ENCODE data around the gene CEP128.

CEP128 gene

GRCh38 chr14:80699861-80700260, 241.7 kb downstream of the CEP128 start:
- DNase-seq (ENCODE audit: low read depth, low spot score), result no peak
- H3K27ac ChIP-seq, result no peak overlapping the region

DNA sequence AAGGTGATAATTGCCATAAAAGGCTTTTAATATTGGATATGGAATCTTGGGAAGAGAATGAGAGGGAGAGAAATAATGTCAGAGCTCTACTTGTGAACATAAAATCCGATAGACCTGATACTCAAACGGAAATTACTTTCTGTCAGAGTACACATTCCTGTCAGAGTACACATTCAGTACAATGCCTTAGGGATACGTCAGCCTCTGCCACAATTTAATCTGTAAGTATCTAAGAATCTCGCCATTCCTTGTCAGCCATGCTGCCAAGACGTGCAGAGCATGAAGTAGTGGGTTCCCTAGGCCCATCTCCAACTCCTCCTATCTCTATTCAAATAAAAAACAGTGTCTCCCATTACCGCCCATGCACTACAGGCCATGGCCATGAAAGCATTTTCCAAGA, 242.6 kb downstream of the CEP128 start:
- no peak for DNase-seq (ENCODE audit: low read depth, low spot score)
- no peak overlapping the region for H3K27ac ChIP-seq

GRCh38 chr14:80695869-80696268, 245.7 kb downstream of the CEP128 start:
- DNase-seq (ENCODE audit: low read depth, low spot score), result no peak
- no peak overlapping the region for H3K27ac ChIP-seq

GRCh38 chr14:80692903-80693302, 248.6 kb downstream of the CEP128 start:
- no peak for DNase-seq (ENCODE audit: low read depth, low spot score)
- no peak overlapping the region for H3K27ac ChIP-seq

DNA sequence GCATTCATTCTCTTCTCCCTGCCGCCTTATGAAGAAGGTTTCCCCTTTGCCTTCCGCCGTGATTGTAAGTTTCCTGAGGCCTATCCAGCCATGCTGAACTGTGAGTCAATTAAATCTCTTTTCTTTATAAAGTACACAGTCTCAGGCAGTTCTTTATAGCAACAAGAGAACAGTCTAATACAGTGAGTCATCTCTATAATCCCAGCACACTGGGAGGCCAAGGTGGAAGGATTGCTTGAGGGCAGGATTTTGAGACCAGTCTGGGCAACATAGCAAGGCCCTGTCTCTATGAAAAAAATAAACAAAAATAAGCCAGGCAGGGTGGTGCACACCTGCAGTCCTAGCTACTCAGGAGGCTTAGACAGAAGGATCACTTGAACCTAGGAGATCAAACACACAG, 259.9 kb downstream of the CEP128 start:
- H3K27ac ChIP-seq, result no peak overlapping the region
- no peak for DNase-seq (ENCODE audit: low read depth, low spot score)

DNA sequence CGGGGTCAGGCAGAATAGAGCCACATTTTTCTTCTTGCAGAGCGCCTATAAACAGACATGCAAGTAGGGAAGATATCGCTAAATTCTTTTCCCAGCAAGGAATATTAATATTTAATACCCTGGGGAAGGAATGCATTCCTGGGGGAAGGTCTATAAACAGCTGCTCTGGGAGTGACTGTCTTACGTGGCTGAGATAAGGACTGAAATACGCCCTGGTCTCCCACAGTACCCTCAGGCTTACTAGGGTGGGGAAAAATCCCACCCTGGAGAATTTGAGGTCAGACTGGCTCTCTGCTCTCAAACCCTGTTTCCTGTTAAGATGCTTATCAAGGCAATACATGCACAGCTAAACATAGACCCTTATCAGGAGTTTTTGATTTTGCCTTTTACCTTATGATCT, 262.3 kb downstream of the CEP128 start:
- DNase-seq (ENCODE audit: low read depth, low spot score), result no peak
- H3K27ac ChIP-seq, result no peak overlapping the region

DNA sequence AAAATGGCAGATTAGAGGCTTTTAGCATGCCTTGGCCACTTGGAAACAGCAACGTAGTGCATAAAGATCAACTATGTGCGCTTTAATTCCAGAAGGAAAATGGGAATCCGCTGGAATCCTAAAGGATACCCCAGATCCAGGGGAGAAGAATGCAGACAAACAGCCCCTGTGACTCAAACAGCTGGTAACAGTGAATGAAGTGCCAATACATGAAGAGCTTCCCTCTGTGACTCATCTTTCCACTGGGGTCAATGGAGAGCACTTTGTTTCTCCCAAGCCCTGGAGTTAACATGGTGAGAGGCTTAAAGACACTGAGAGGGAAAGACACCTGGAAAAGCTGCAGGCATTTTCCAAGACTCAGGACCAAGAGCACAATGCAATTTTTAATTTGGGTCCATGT, 263.1 kb downstream of the CEP128 start:
- no peak overlapping the region for H3K27ac ChIP-seq
- DNase-seq (ENCODE audit: low read depth, low spot score), result no peak

DNA sequence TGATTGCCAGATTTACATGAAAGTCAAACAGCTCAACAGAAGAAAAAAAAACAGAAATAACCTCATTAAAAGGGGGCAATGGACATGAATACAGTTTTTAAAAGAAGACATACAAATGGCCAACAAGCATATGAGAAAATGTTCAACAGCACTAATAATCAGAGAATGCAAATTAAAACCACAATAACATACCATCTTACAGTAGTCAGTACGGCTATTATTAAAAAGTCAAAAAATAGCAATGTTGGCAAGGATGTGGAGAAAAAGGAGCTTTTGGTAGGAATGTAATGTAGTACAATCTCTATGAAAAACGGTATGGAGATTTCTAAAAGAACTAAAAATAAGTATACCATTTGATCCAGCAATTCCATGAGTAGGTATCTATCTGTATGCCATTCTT, 272.1 kb downstream of the CEP128 start:
- H3K27ac ChIP-seq, result no peak overlapping the region
- DNase-seq (ENCODE audit: low read depth, low spot score), result no peak

DNA sequence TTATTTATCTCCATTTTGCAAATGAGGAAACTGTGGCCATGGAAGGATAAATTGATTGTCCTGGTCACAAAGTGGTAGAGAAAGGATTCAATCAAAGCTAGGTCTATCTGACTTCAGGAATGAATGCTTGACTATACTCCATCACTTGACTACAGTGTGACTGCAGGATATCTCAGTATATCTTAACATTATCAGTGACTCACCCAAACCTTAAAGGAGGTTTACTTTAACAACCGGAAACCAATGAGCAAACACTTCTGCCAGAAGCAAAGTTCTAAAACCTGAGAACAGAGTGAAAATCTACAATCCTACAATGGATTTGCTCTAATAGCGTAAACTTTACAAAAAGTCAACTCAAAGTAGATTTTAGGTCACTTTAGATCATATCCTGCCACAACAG, 277.0 kb downstream of the CEP128 start:
- no peak for DNase-seq (ENCODE audit: low read depth, low spot score)
- no peak overlapping the region for H3K27ac ChIP-seq

DNA sequence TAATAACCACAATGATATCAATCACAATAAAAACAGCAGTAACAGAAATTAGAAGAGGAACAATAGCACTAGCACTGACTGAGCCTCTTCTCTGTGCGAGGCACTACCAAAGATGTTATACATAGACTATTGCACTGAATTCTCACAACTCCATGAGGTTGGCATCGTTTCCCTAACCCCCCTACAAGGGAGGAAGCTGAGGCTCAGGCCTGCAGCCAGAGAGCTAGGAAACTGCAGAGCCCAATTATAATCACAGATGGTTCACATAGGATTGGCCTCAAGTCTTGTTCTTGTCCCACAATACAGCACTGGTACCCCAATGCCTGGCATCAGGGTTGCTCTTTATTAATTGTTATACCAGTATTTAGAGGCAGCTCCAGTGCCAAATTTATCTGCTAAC, 278.0 kb downstream of the CEP128 start:
- no peak overlapping the region for H3K27ac ChIP-seq

DNA sequence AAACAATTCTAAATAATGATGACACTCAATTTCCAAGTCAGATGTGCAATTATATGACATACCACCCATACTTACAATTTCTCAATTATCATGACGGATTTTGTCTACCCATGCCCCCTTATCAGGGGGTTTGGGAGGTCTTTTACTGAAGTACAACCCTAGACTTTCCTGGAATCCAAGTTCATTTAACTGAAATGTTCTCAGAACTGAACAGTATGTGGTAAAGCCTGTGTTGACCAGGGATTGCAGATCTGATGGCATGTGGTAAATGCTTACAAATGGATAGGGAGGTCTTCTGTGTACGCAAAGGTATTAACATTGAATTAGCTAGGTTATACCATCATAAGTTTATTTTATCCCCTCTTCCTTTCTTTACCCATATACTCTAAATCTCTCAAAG, 281.8 kb downstream of the CEP128 start:
- no peak for DNase-seq (ENCODE audit: low read depth, low spot score)

More for the DNA sequence above, 278.0 kb downstream of the CEP128 start:
- no peak for DNase-seq (ENCODE audit: low read depth, low spot score)

GRCh38 chr14:80658733-80659132, 282.8 kb downstream of the CEP128 start:
- no peak overlapping the region for H3K27ac ChIP-seq
- DNase-seq (ENCODE audit: low read depth, low spot score), result no peak

More for the DNA sequence above, 281.8 kb downstream of the CEP128 start:
- no peak overlapping the region for H3K27ac ChIP-seq

GRCh38 chr14:80658155-80658554, 283.4 kb downstream of the CEP128 start:
- no peak overlapping the region for H3K27ac ChIP-seq
- DNase-seq (ENCODE audit: low read depth, low spot score), result no peak

DNA sequence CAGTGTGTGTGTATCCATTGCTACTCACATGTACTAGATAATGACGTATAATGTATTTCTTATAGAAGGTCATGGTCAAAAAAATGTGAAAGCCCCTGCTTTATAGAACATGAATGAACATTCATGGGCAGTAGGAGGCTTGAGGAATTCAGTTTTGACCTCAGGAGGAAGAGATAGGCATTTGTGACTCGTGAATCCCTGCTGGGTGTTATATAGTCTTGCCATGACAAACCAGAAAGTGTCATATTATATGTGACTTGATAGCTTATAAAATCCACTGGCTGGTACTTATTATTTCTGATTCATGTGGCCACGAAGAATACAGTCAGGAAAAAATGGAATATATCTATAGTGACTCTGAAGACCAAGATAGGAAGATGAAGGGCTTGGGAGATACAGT, 287.6 kb downstream of the CEP128 start:
- H3K27ac ChIP-seq, result no peak overlapping the region

DNA sequence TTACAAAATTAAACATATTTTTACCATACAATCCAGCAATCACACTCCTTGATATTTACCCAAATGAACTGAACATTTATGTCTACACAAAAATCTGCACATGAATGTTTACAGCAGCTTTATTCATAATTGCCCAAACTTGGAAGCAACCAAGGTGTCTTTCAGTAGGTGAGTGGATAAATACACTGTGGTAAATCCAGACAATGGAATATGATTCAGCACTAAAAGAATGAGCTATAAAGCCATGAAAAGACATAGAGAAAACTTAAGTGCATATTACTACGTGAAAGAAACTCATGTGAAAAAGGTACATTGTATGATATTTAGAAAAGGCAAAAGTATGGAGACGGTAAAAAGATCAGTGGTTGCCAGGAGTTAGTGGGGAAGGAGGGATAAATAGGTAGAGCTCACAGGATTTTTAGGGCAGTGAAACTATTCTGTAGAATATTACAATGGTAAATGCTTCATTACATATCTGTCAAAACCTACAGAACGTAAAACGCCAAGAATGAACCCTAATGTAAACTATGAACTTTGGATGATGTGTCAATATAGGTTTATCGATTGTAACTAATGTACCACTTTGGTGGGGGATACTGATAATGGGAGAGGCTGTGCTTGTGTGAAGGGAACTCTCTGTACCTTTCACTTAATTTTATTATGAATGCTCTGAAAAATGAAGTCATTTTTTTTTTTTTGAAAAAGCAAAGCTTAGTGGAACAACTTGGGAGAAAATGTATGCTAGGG, 295.7 kb downstream of the CEP128 start:
- DNase-seq (ENCODE audit: low read depth, low spot score), result no peak
- H3K27ac ChIP-seq, result no peak overlapping the region

More for the DNA sequence above, 287.6 kb downstream of the CEP128 start:
- DNase-seq (ENCODE audit: low read depth, low spot score), result no peak

GRCh38 chr14:80644826-80645225, 296.7 kb downstream of the CEP128 start:
- no peak overlapping the region for H3K27ac ChIP-seq
- no peak for DNase-seq (ENCODE audit: low read depth, low spot score)

DNA sequence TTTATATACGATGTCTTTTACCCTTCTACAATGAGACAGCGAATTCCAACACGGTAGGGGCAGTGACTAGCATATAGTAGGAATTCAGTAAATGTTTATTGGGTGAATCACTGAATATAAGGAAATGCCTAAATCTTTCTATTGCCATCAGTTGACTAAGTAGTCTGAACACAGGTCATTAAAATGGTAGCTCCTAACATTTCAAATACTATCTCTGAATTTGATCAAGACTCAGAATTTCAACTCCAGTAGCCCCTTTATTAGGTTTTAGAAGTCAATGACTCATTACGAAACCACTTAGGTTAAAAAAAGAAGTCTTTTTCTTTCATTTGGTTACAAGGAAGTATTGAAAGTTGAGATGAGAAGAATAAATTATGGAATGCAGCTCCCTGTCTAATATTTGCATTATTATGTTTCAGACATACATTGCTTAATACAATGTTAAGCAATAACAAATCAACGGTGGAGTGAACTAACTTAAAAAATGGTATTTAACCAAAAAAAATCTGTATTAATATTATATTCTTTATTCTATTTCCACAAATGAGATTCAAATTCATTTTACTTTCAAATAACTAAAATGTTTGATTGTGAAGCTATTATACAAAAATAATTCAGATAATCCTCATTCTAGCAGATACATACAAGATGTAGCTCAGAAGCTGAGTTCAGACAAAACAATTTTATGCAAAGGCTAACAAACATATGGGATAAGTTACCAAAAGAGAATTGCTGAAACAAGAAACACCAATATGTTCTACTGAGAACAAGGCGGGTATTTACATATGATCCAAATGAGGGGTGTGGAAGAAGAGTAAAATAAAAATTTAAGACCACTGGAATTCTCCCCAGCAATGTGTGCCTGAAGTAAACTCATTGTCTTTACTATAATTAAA, 302.7 kb downstream of the CEP128 start:
- peak; percentile 48 for DNase-seq (ENCODE audit: low read depth, low spot score)
- H3K27ac ChIP-seq, result peak overlapping the region; percentile 76

DNA sequence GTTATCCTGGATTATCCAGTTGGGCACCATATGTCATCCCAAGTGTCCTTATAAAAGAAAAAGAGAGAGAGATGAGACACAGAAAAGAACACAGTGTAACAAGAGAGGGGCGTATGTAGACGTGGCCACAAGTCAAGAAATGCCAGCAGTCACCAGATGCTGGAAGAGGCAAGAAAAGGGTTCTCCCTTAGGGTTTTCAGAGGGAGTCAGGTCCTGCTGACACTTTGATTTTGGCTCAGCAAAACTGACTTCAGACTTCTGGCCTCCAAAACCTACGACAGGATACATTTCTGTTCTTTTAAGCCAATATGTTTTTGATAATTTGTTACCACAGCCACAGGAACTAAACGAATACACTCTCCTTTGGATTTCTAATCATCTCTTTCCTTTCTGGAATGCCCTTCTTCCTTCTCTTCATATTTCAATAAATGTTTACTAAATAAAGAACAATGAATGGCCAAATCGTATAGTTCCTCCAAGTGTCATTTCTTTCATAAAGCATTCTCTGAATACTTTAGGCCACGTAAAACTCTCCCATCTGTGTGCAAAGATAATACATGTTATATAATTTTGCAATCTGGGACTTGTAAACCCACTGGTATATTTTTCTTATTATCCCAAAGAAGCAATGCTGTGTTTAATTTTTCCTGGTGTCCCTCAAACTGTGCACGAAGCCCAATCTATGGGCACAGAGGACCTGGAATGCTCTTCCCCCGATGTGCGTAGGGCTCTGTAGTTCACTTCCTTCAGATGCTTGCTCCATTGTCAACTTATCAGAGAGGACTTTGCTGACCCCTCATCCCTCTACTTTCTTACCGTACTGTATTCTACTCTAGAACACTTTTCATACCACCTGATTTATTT, 303.6 kb downstream of the CEP128 start:
- peak overlapping the region; percentile 76 for H3K27ac ChIP-seq

DNA sequence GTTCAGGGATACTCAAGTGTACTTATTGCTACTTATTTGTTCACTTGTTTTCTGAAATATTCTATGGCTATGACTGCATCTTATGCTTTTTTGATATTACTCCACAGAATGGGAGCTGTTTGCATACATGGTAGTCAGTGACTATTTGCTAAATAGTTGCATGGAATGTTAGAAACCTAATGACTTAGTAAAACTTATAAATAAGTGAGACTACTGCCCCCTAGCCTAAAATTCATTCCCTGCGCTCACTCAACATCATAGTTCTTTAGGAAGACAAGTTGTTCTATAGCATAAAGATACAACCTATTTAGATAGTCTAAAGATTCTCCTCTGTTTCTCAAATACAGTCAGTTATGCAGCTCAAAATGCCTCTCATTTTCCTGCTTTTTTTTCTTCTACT, 305.5 kb downstream of the CEP128 start:
- H3K27ac ChIP-seq, result no peak overlapping the region
- DNase-seq (ENCODE audit: low read depth, low spot score), result no peak

More for the DNA sequence above, 303.6 kb downstream of the CEP128 start:
- no peak for DNase-seq (ENCODE audit: low read depth, low spot score)

GRCh38 chr14:80634106-80634758, 307.3 kb downstream of the CEP128 start:
- no peak for DNase-seq (ENCODE audit: low read depth, low spot score)
- no peak overlapping the region for H3K27ac ChIP-seq
